Fibroblast of lung (primary cell): ENCODE data around the gene HLF. TPM values are rescaled to one million over a fixed set of nuclear protein-coding genes. Genes with fewer than 3 reads are reported as not detected.

Experiments used
- DNase-seq, 2 donors: peaks; one replicate each; pipeline versions ENCODE4 v3.0.0 to v3.0.0-alpha.2; 2010; ENCODE audit warnings: low read depth in 2 of 2
- H2AFZ ChIP-seq: 2 replicates; pipeline ENCODE4 v1.5.1; 2012; ENCODE audit warnings: low read length, control low read depth, inconsistent platforms
- H3K27ac ChIP-seq: 2 replicates; pipeline ENCODE4 v1.5.1; 2011; ENCODE audit warnings: low read length, control low read depth; ENCODE audit not compliant: insufficient read depth
- H3K27me3 ChIP-seq: 2 replicates; pipeline ENCODE4 v1.5.1; 2011; ENCODE audit warnings: mild to moderate bottlenecking, low read length; ENCODE audit not compliant: control insufficient read depth, insufficient read depth
- H3K36me3 ChIP-seq: 2 replicates; pipeline ENCODE4 v1.5.1; 2011; ENCODE audit warnings: low read length; ENCODE audit not compliant: control insufficient read depth, insufficient read depth
- H3K4me1 ChIP-seq: 2 replicates; pipeline ENCODE4 v1.5.1; 2011; ENCODE audit warnings: low read length; ENCODE audit not compliant: control insufficient read depth, insufficient read depth; ENCODE audit errors: extremely low read depth
- H3K4me2 ChIP-seq: 2 replicates; pipeline ENCODE4 v1.5.1; 2011; ENCODE audit warnings: low read length, control low read depth; ENCODE audit not compliant: insufficient read depth; ENCODE audit errors: extremely low read depth
- H3K4me3 ChIP-seq, 4 experiments: fragments of 200-600 bp in 1 of 4; sonication (generic) in 1 of 4; replicated peaks in 1 of 4; 2 replicates each; pipeline ENCODE4 v1.5.1; 2011 to 2016; ENCODE audit warnings: low read length in 4 of 4, low read depth in 3 of 4, mild to moderate bottlenecking in 3 of 4, control low read depth in 2 of 4, inconsistent platforms in 1 of 4, mixed read lengths in 1 of 4; ENCODE audit not compliant: insufficient read depth in 1 of 4; ENCODE audit errors: control extremely low read depth in 1 of 4
- H3K79me2 ChIP-seq: 2 replicates; pipeline ENCODE4 v1.5.1; 2012; ENCODE audit warnings: mild to moderate bottlenecking, low read length, inconsistent platforms; ENCODE audit not compliant: control insufficient read depth, insufficient read depth
- H3K9ac ChIP-seq: 2 replicates; pipeline ENCODE4 v1.5.1; 2011; ENCODE audit warnings: mild to moderate bottlenecking, low read length, control low read depth; ENCODE audit not compliant: insufficient read depth
- H3K9me3 ChIP-seq: 2 replicates; pipeline ENCODE4 v1.5.1; 2012; ENCODE audit warnings: low read depth, low read length; ENCODE audit not compliant: control insufficient read depth, insufficient read depth
- H4K20me1 ChIP-seq: 2 replicates; pipeline ENCODE4 v1.5.1; 2011; ENCODE audit warnings: low read length; ENCODE audit not compliant: control insufficient read depth, insufficient read depth; ENCODE audit errors: extremely low read depth
- EZH2 ChIP-seq: IDR thresholded peaks from 2 replicates; pipeline ENCODE4 v1.5.1; 2012; ENCODE audit warnings: low read length, control low read depth, mild to moderate bottlenecking; ENCODE audit errors: missing control alignments
- polyA plus RNA-seq, 2 donors: library from polyadenylated mRNA; depleted of rRNA in 1 of 2; stranded (reverse) in 1 of 2; unstranded in 1 of 2; fragments of >200 nt; gene quantifications; 2 replicates each; pipeline ENCODE4 v1.2.1, GENCODE V29; 2011 to 2012; ENCODE audit warnings: missing spikeins in 1 of 2
- total RNA-seq: library from RNA; depleted of rRNA; stranded (reverse); fragments of >200 nt; gene quantifications from 2 replicates; pipeline ENCODE4 v1.2.1, GENCODE V29; 2014
- TF ChIP-seq, protein P1 (sequence below), 2 donors: IDR thresholded peaks in 1 of 2; conservative IDR thresholded peaks in 1 of 2; 1 replicate in 1 of 2; 2 replicates in 1 of 2; pipeline ENCODE4 v1.5.1; 2011 to 2012; ENCODE audit warnings: low read length in 2 of 2, control low read depth in 1 of 2, inconsistent platforms in 1 of 2, low read depth in 1 of 2, mild to moderate bottlenecking in 1 of 2

The HLF gene
- total and polyA plus RNA-seq, 2 donors (not counting 1 experiment from before 2014, with no cell fraction given) = 0.17 to 0.69 TPM

- H3K27me3 ChIP-seq = no peaks in the 10 kb centered on the region
- H3K9ac ChIP-seq = no peak overlapping the region
- H2AFZ ChIP-seq = no peak overlapping the region
- no peak overlapping the region for H3K4me3 ChIP-seq
- no peaks in the 10 kb centered on the region for H4K20me1 ChIP-seq
- no peaks in the 10 kb centered on the region for H3K4me1 ChIP-seq
- H3K9me3 ChIP-seq = no peaks in the 10 kb centered on the region
- no peak overlapping the region for H3K27ac ChIP-seq
- DNase-seq = no peak
- TF ChIP-seq, protein P1, sequence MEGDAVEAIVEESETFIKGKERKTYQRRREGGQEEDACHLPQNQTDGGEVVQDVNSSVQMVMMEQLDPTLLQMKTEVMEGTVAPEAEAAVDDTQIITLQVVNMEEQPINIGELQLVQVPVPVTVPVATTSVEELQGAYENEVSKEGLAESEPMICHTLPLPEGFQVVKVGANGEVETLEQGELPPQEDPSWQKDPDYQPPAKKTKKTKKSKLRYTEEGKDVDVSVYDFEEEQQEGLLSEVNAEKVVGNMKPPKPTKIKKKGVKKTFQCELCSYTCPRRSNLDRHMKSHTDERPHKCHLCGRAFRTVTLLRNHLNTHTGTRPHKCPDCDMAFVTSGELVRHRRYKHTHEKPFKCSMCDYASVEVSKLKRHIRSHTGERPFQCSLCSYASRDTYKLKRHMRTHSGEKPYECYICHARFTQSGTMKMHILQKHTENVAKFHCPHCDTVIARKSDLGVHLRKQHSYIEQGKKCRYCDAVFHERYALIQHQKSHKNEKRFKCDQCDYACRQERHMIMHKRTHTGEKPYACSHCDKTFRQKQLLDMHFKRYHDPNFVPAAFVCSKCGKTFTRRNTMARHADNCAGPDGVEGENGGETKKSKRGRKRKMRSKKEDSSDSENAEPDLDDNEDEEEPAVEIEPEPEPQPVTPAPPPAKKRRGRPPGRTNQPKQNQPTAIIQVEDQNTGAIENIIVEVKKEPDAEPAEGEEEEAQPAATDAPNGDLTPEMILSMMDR (conservative IDR thresholded peaks at IDR 0.05 in 1 of 2, IDR thresholded peaks at IDR 0.05 in 1 of 2; ENCODE audit: low read depth in 1 of 2, low read length in 2 of 2) = no peak
- TF ChIP-seq EZH2 = no peak
- H3K79me2 ChIP-seq = no peaks in the 10 kb centered on the region
- no peak overlapping the region for H3K4me2 ChIP-seq
- no peaks in the 10 kb centered on the region for H3K36me3 ChIP-seq
Measured at GRCh38 chr17:55248077-55248476, 16.7 kb upstream of the HLF start.

DNA sequence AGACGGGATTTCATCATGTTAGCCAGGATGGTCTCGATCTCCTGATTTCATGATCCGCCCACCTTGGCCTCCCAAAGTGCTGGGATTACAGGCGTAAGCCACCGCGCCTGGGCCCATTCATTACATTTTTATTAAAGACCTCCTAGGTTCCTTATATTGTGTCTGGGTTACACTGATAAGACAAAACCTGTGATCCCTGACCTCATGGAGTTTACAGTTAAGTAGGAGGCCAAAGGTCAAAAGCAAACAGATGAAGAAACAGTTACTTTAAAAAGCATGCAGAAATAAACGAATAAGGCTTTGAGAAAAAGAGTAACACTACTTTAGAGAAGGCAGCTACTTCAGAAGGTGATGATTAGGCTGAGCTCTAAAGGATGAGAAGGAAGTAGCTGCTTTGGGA lies 14.9 kb upstream of the HLF start:
- no peak overlapping the region for H3K4me3 ChIP-seq
- no peaks in the 10 kb centered on the region for H3K36me3 ChIP-seq
- no peak overlapping the region for H3K27ac ChIP-seq
- no peaks in the 10 kb centered on the region for H3K9me3 ChIP-seq
- TF ChIP-seq, protein P1 (conservative IDR thresholded peaks at IDR 0.05 in 1 of 2, IDR thresholded peaks at IDR 0.05 in 1 of 2; ENCODE audit: low read depth in 1 of 2, low read length in 2 of 2) = no peak
- TF ChIP-seq EZH2 = no peak
- H3K79me2 ChIP-seq = no peaks in the 10 kb centered on the region
- H3K4me1 ChIP-seq = no peaks in the 10 kb centered on the region
- no peak overlapping the region for H3K4me2 ChIP-seq
- H3K9ac ChIP-seq = no peak overlapping the region
- DNase-seq = no peak
- no peaks in the 10 kb centered on the region for H4K20me1 ChIP-seq
- H2AFZ ChIP-seq = no peak overlapping the region
- no peaks in the 10 kb centered on the region for H3K27me3 ChIP-seq

GRCh38 chr17:55254375-55254774 lies 10.4 kb upstream of the HLF start:
- Histone ChIP-seq H3K4me3 (no peak overlapping the region), H3K9ac (no peak overlapping the region), H3K9me3 (no peaks in the 10 kb centered on the region), H3K4me2 (no peak overlapping the region), H3K36me3 (no peaks in the 10 kb centered on the region), H3K27me3 (no peaks in the 10 kb centered on the region), H3K79me2 (no peaks in the 10 kb centered on the region), H4K20me1 (no peaks in the 10 kb centered on the region), H3K27ac (no peak overlapping the region), H3K4me1 (no peaks in the 10 kb centered on the region), H2AFZ (no peak overlapping the region)
- TF ChIP-seq, protein P1 (conservative IDR thresholded peaks at IDR 0.05 in 1 of 2, IDR thresholded peaks at IDR 0.05 in 1 of 2; ENCODE audit: low read depth in 1 of 2, low read length in 2 of 2) = no peak
- no peak for TF ChIP-seq EZH2
- no peak for DNase-seq
